Kidney glomerular epithelial cell (primary cell): ENCODE data around the gene STT3B.

ENCODE experiments used
- DNase-seq: peaks from one replicate; lab custom pipeline; 2025; lab: John Stamatoyannopoulos, UW

Gene STT3B

GRCh38 chr3:31652296-31652695, 119.6 kb downstream of the STT3B start:
- no peak for DNase-seq

- DNase-seq: no peak
Observed at GRCh38 chr3:31653464-31653863, 120.7 kb downstream of the STT3B start.

DNA sequence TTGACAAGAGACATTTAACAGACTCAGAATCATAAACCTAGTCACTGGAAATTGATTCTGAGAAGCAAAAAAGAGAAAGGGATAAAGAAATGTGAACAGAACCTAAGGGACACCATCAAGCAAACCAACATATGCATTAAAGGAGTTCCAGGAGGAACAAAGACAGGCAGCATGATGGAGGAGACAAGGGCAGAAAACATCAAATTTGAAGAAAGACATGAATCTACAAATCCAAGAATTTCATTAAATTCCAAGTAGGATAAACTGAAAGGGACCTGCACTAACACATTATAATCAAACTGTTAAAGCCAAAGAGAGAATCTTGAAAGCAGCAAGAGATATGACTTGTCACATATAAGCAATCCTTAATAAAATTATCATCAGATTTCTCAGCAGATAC, 122.3 kb downstream of the STT3B start:
- DNase-seq: no peak

DNA sequence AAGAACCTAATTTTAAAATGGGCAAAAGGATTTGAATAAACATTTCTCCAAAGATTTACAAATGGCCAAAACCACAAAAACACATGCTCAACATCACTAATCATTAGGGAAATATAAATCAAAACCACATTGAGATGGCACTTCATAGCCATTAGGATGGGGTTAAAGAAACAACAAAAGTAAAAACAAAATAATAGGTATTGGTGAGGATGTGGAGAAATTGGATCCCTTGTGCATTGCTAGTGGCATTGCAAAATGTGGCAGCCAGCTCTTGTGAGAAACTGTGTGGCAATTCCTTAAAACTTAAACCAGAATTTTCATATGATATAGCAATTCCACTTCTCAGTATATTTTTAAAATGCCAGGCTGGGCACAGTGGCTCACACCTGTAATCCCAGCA, 126.5 kb downstream of the STT3B start:
- no peak for DNase-seq

GRCh38 chr3:31661286-31661685, 128.6 kb downstream of the STT3B start:
- DNase-seq: no peak

DNA sequence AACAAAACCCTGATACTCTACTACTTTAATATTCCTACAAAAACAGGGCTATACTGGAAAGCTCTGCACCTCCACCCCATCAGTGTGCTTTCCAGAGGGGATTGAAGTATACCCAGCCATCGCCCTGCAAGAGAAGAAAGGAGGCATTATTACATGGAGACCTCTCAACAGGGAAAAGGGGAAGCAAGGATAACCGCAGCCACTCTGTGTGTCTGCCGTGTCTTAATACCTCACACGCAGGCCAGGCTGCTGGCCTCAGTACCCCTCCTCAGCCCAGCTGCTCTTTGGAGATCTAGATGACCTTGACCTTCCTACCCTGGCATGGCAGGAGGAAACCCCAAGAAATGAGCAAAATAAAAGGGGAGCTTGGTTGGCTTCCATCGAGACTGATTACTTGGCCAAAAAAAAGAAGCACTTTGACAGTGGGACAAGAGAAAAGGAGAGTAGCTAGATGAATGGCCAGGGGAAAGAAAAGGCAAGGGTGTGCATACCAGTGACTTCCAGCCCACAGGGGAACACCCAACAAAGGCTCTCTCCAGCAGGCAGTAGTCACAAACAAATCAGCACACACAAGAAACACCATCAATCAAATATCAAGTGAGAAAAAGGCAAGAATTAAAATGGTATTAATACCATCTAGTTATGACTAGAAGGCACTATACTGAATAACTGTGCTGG, 129.4 kb downstream of the STT3B start:
- DNase-seq: no peak

- no peak for DNase-seq
Observed at GRCh38 chr3:31664031-31664430, 131.3 kb downstream of the STT3B start.

GRCh38 chr3:31667582-31667981, 134.9 kb downstream of the STT3B start:
- no peak for DNase-seq

- DNase-seq: no peak
Observed at GRCh38 chr3:31668242-31668641, 135.5 kb downstream of the STT3B start.

- no peak for DNase-seq
Observed at GRCh38 chr3:31670136-31670535, 137.4 kb downstream of the STT3B start.

- DNase-seq: no peak
Observed at GRCh38 chr3:31670722-31671121, 138.0 kb downstream of the STT3B start.

- no peak for DNase-seq
Observed at GRCh38 chr3:31671451-31671850, 138.7 kb downstream of the STT3B start.

DNA sequence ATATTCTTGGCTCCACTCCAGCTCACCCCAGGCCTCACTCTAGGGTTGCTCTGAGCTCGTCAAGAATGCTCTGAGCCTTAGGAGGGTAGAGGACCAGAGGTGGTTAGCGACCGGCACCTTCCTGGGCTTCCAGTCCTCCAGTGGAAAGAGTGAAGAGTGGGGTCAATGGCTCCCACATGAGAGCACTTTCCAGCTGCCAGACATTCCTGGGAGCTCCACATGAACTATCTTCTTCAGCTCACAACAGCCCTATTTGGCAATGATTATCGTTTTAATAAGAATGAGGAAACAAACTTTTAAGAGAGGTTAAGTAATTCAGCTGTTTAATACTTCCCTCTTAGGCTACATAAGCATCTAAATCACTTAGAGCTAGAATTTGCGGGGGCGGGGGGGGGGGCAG, 139.3 kb downstream of the STT3B start:
- DNase-seq: no peak

GRCh38 chr3:31673950-31674349, 141.2 kb downstream of the STT3B start:
- DNase-seq: no peak

GRCh38 chr3:31676556-31676955, 143.8 kb downstream of the STT3B start:
- DNase-seq: no peak

DNA sequence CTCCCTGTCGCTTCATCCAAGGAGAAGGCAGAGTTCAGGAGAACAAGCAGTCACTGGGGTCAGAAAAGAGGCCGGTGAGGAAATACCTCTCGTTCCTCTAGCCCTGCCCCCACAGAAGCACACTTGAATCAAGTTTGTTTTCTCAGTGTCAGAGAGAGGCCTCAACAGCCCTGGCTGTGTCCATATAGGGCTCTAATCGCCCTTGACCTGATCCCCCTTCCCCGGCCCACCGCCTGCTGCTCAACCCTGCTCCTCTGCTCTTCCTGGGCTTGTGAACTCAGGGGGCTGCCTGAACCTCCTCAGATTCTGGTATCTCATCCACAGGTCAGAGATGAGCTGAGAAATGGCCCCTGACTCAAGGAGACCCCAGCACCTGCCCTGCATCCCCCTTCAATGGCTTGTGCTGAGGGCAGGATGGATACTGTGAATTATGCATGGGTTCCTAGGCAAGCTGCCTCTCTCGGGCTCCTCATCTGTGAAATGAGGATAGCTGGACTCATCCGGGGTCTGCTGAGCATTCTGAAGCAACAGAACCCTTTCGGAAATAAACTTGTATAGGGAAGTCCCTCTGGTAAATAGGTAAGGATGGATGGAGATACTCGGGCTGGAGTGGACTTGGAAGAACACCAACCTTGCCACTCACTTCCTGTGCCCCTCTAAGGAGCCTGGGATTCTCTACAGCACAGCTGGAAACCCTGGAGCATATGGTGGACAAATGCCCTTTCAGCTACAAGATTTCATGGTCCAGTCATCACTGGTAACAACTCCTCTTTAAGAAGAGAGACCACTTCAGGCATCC, 147.5 kb downstream of the STT3B start:
- DNase-seq: no peak
